ENCODE results near the gene JUNB. TPM values are rescaled to one million over a fixed set of nuclear protein-coding genes. Genes with fewer than 3 reads are reported as not detected.

JUNB gene
- total RNA-seq, 1 experiment from 2014 or later: 6.6 TPM

- DNase-seq (ENCODE audit: low spot score): no peak
- no peak for TF ChIP-seq SMAD4 (CRISPR knock-in tag; IDR thresholded peaks at IDR 0.05)
- TF ChIP-seq ZMAT4 (CRISPR knock-in tag; IDR thresholded peaks at IDR 0.05): no peak
- TF ChIP-seq IRF2 (CRISPR knock-in tag; IDR thresholded peaks at IDR 0.05; ENCODE audit: borderline replicate concordance, low read depth): no peak
- no peak for TF ChIP-seq ZNF396 (CRISPR knock-in tag; IDR thresholded peaks at IDR 0.05; ENCODE audit: borderline replicate concordance)
- TF ChIP-seq ZNF263 (CRISPR knock-in tag; IDR thresholded peaks at IDR 0.05; ENCODE audit: low read depth): no peak
- no peak for TF ChIP-seq FOXP1 (CRISPR knock-in tag; IDR thresholded peaks at IDR 0.05; ENCODE audit: borderline replicate concordance)
- TF ChIP-seq TEAD4 (CRISPR knock-in tag; IDR thresholded peaks at IDR 0.05): no peak
- TF ChIP-seq NR1H2 (CRISPR knock-in tag; IDR thresholded peaks at IDR 0.05): no peak
- no peak for TF ChIP-seq PREB (CRISPR knock-in tag; IDR thresholded peaks at IDR 0.05; ENCODE audit: borderline replicate concordance)
- no peak for TF ChIP-seq HMGXB4 (CRISPR knock-in tag; IDR thresholded peaks at IDR 0.05)
- no peak for TF ChIP-seq ELF4 (CRISPR knock-in tag; IDR thresholded peaks at IDR 0.05; ENCODE audit: low read depth)
- peaks cover 30% of the 10 kb centered on the region for H3K4me1 Mint-ChIP-seq
- ATAC-seq: no peak
- peak overlapping the region; percentile 59 for H3K4me3 Mint-ChIP-seq
- peaks cover 66% of the 10 kb centered on the region for H3K27me3 Mint-ChIP-seq (ENCODE audit: low read depth)
- ChIA-PET POLR2A (no interaction called here), CTCF (interaction anchor here (1.3 kb wide), 2 partner anchors 52 to 132 kb away, joined by 7 to 8 read pairs; no protein-coding TSS in a partner anchor)
- no peaks in the 10 kb centered on the region for H3K9me3 Mint-ChIP-seq
- no peaks in the 10 kb centered on the region for H3K36me3 Mint-ChIP-seq
- H3K27ac Mint-ChIP-seq: no peak overlapping the region
Measured at GRCh38 chr19:12833418-12833737, 42.1 kb downstream of the JUNB start.

DNA sequence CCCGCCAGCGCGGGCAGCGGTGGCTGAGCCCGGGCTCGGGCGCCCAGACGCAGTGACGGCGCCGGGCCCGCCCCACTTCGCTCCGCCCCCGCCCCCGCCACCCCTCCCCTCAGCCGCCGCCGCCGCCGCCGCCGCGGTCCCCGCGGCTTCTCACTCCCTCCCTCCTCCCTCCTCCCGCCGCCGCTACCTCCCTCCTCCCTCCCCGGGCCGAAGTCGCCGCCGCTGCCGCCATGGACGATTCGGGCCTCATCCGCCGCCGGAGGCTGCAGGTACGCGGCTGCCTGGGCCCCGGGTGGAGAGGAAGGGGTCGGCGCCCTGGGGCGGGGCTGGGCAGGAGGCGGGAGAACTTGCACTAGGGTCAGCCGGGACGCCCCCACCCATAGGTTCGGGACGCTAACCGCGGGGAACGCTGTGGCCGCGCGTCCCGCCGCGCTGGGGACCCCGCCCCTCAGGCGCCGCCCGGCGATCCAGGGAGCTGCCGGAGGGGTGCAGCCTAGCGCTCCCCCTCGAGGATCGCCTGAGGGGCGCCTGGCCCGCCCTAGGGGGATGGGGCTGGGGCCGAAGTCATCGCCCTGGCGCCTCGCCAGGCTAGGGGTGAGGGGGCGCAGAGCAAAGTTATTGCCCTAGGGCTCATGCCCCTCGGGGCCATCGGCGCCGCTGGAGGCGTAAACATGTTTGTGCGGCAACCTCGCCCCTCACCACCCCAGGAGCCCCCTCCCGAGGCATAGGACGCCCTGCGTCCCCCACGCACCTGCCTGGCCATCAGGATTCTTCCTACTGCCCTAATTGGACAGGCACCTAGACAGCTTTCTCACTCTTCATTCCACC lies 42.7 kb downstream of the JUNB start:
- peaks cover 61% of the 10 kb centered on the region for H3K27me3 Mint-ChIP-seq (ENCODE audit: low read depth)
- H3K4me1 Mint-ChIP-seq: peaks cover 26% of the 10 kb centered on the region
- DNase-seq (ENCODE audit: low spot score) (peak; percentile 71), ATAC-seq (peak; percentile 1; the same call in 1 of the 2 replicates)
- no peak overlapping the region for H3K27ac Mint-ChIP-seq
- peak overlapping the region; percentile 70 for H3K4me3 Mint-ChIP-seq
- ChIA-PET CTCF (interaction anchor here (0.8 to 2.3 kb wide), 5 partner anchors 28 to 132 kb away, joined by 3 to 10 read pairs (median 7); partner anchors contain the start of gene RNASEH2A), POLR2A (no interaction called here)
- H3K36me3 Mint-ChIP-seq: no peaks in the 10 kb centered on the region
- H3K9me3 Mint-ChIP-seq: no peaks in the 10 kb centered on the region
- TF ChIP-seq ETV6 (CRISPR knock-in tag; IDR thresholded peaks at IDR 0.05) (peak; percentile 41; the same call in 1 of the 2 replicates), E2F4 (CRISPR knock-in tag; IDR thresholded peaks at IDR 0.05; ENCODE audit: borderline replicate concordance, low read depth) (0 out of 2 replicates have a peak, but pooled peaks have one; percentile 19), SOX15 (CRISPR knock-in tag; IDR thresholded peaks at IDR 0.05) (no peak), ZNF263 (CRISPR knock-in tag; IDR thresholded peaks at IDR 0.05; ENCODE audit: low read depth) (peak; percentile 92), ZNF416 (CRISPR knock-in tag; IDR thresholded peaks at IDR 0.05) (0 out of 2 replicates have a peak, but pooled peaks have one; percentile 20), JAZF1 (CRISPR knock-in tag; IDR thresholded peaks at IDR 0.05) (no peak), ZNF219 (CRISPR knock-in tag; IDR thresholded peaks at IDR 0.05; ENCODE audit: borderline replicate concordance) (no peak), EMX1 (CRISPR knock-in tag; IDR thresholded peaks at IDR 0.05) (no peak), MAX (CRISPR knock-in tag; IDR thresholded peaks at IDR 0.05) (0 out of 2 replicates have a peak, but pooled peaks have one; percentile 33), GABPB1 (CRISPR knock-in tag; IDR thresholded peaks at IDR 0.05) (no peak), SP1 (CRISPR knock-in tag; conservative IDR thresholded peaks at IDR 0.05) (0 out of 2 replicates have a peak, but pooled peaks have one; percentile 46), NR3C1 (CRISPR knock-in tag; conservative IDR thresholded peaks at IDR 0.05; ENCODE audit: low read depth) (no peak)
- TF ChIP-seq, protein P1, sequence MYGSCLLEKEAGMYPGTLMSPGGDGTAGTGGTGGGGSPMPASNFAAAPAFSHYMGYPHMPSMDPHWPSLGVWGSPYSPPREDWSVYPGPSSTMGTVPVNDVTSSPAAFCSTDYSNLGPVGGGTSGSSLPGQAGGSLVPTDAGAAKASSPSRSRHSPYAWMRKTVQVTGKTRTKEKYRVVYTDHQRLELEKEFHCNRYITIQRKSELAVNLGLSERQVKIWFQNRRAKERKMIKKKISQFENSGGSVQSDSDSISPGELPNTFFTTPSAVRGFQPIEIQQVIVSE (CRISPR knock-in tag; IDR thresholded peaks at IDR 0.05; ENCODE audit: borderline replicate concordance): no peak
- TF ChIP-seq, protein P2, sequence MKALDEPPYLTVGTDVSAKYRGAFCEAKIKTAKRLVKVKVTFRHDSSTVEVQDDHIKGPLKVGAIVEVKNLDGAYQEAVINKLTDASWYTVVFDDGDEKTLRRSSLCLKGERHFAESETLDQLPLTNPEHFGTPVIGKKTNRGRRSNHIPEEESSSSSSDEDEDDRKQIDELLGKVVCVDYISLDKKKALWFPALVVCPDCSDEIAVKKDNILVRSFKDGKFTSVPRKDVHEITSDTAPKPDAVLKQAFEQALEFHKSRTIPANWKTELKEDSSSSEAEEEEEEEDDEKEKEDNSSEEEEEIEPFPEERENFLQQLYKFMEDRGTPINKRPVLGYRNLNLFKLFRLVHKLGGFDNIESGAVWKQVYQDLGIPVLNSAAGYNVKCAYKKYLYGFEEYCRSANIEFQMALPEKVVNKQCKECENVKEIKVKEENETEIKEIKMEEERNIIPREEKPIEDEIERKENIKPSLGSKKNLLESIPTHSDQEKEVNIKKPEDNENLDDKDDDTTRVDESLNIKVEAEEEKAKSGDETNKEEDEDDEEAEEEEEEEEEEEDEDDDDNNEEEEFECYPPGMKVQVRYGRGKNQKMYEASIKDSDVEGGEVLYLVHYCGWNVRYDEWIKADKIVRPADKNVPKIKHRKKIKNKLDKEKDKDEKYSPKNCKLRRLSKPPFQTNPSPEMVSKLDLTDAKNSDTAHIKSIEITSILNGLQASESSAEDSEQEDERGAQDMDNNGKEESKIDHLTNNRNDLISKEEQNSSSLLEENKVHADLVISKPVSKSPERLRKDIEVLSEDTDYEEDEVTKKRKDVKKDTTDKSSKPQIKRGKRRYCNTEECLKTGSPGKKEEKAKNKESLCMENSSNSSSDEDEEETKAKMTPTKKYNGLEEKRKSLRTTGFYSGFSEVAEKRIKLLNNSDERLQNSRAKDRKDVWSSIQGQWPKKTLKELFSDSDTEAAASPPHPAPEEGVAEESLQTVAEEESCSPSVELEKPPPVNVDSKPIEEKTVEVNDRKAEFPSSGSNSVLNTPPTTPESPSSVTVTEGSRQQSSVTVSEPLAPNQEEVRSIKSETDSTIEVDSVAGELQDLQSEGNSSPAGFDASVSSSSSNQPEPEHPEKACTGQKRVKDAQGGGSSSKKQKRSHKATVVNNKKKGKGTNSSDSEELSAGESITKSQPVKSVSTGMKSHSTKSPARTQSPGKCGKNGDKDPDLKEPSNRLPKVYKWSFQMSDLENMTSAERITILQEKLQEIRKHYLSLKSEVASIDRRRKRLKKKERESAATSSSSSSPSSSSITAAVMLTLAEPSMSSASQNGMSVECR (CRISPR knock-in tag; IDR thresholded peaks at IDR 0.05; ENCODE audit: borderline replicate concordance): no peak

Measured in WTC11 (cell line).